GM21529 (cell line): ENCODE measurements around the gene SPEN.
"Not testable (repeated sequence)": the region's sequence is repeated elsewhere in the genome, so short reads cannot be mapped to it uniquely, and the experiment has no call there.

Source experiments
- ATAC-seq: cut with Tn5 transposase; IDR thresholded peaks from one replicate; pipeline ENCODE4 v1.9.1; 2021; ENCODE audit not compliant: unreplicated experiment

SPEN gene, protein sequence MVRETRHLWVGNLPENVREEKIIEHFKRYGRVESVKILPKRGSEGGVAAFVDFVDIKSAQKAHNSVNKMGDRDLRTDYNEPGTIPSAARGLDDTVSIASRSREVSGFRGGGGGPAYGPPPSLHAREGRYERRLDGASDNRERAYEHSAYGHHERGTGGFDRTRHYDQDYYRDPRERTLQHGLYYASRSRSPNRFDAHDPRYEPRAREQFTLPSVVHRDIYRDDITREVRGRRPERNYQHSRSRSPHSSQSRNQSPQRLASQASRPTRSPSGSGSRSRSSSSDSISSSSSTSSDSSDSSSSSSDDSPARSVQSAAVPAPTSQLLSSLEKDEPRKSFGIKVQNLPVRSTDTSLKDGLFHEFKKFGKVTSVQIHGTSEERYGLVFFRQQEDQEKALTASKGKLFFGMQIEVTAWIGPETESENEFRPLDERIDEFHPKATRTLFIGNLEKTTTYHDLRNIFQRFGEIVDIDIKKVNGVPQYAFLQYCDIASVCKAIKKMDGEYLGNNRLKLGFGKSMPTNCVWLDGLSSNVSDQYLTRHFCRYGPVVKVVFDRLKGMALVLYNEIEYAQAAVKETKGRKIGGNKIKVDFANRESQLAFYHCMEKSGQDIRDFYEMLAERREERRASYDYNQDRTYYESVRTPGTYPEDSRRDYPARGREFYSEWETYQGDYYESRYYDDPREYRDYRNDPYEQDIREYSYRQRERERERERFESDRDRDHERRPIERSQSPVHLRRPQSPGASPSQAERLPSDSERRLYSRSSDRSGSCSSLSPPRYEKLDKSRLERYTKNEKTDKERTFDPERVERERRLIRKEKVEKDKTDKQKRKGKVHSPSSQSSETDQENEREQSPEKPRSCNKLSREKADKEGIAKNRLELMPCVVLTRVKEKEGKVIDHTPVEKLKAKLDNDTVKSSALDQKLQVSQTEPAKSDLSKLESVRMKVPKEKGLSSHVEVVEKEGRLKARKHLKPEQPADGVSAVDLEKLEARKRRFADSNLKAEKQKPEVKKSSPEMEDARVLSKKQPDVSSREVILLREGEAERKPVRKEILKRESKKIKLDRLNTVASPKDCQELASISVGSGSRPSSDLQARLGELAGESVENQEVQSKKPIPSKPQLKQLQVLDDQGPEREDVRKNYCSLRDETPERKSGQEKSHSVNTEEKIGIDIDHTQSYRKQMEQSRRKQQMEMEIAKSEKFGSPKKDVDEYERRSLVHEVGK (N-terminal part only)

DNA sequence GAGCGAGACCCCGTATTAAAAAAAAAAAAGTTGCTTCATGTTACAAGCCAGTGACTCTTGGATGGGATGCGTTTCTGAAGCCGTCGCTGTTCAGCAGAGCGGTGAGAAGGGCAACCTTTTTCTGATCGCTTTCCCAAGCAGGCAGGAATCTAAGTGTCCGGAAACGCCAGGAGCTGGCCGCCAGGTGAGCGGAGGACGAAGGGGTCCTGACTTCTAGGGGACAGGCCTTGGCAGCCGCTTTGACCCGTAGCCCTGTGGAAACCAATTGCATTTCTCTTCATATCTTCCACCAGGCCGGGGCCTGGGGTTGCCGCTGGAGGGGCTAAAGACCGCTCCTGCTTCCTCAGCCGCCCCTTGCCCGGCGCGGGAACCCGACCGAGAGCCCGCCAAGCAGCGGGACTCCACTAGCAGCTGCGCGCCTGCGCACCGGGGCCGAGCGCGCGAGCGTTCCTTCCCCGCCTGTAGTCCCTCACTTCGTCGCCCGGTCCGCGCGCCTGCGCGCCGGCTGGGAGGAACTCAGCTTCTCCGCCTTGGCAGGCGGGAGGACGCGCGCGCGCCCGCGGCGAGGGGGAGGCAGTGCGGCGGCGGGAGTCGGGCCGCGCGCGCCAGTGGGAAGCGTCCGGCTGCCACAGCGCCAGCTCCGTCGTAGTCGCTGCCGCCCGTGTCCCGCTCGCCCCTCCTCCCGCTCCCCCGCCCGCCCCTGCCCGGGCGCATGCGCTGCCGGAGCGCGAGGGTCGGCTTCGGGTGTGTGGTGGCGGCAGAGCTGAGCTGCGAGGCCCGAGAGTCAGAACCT, at the start of gene SPEN:
Gene SPEN, plus strand, starts transcription at position 608 of the 793 bp plus-strand sequence. CDS start 361 bp downstream, outside the sequence.
- ATAC-seq, result peak; percentile 52

GRCh38 chr1:15799004-15799867, 48.3 kb upstream of the SPEN start:
- no peak for ATAC-seq

- ATAC-seq, result no peak
Observed at GRCh38 chr1:15799928-15800835, 47.3 kb upstream of the SPEN start.

DNA sequence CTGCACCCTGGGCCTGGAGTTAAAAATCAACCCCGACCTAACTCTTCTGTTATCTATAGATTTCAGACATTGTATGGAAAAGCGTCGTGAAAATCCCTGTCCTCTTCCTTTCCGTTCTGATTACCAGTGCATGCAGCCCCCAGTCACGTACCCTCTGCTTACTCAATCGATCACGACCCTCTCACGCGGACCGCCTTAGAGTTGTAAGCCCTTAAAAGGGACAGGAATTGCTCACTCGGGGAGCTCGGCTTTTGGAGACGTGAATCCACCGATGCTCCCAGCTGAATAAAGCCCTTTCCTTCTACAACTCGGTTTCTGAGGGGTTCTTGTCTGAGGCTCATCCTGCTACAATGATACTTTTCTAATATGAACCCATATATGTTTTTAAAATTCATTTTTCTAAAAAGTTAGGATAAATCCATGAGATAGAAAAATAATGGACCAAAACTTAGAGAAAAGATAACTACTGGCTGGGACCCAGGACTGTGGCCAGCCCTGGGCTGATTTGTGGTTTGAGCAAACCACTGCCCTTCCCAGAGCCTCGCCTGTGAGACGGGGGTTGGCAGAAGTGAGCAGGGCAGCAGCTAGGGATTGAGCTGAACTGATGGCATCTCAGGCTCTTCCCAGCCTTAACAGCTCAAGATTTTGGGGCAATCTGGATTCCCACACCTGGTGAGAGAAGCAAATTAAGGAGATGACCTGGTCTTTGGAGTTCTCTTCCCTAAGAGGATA, 45.1 kb upstream of the SPEN start:
- no peak for ATAC-seq

DNA sequence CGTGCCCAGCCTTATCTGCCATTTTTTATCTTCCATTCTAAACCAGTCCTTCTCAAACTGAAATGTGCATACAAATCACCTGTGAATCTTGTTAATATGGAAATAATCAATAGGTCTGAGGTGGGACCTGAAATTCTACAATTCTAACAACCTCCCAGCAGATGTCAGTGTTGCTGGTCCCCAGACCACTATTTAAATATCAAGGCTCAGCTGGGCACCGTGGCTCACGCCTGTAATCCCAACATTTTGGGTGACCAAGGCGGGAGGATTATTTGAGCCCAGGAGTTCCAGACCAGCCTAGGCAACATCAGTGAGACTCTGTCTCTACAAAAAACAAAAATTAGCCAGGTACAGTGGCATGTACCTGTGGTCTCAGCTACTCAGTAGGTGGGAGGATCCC, 44.1 kb upstream of the SPEN start:
- no peak for ATAC-seq

DNA sequence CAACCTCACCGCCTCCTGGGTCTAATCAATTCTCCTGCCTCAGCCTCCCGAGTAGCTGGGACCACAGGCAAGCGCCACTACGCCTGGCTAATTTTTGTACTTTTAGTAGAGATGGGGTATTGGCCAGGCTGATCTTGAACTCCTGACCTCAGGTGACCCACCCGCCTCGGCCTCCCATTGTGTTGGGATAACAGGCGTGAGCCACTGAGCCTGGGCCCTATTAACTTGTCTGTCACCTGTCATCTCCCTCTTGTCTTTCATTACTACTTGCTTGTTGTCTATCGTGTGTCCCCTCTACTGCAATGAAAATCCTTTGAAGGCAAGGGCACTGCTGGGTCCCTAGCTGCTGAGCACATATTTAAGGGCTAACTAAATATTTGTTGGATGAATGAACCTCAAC, 43.4 kb upstream of the SPEN start:
- no peak for ATAC-seq

- ATAC-seq, result no peak
Observed at GRCh38 chr1:15807121-15807520, 40.4 kb upstream of the SPEN start.

DNA sequence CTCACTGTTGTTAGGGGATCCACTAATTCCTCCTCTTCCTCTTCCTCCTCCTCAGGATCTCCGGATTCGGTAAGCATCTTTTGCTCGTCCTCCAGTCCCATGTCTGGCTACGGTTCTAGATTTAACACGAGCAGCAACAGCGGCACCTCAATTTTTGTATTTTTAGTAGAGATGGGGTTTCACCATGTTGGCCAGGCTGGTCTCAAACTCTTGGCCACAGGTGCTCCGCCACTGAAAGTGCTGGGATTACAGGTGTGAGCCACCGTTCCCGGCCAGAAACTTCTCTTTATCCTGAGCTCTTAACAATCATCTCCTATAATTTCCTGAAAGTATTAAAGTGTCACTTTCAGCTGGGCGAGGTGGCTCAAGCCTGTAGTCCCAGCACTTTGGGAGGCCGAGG, 40.0 kb upstream of the SPEN start, which contains the start of gene UQCRHL:
Gene UQCRHL, minus strand, starts transcription at position 101 of the 400 bp plus-strand sequence. Its CDS starts 0 bp downstream, at position 101.
- ATAC-seq, result not testable (repeated sequence)

DNA sequence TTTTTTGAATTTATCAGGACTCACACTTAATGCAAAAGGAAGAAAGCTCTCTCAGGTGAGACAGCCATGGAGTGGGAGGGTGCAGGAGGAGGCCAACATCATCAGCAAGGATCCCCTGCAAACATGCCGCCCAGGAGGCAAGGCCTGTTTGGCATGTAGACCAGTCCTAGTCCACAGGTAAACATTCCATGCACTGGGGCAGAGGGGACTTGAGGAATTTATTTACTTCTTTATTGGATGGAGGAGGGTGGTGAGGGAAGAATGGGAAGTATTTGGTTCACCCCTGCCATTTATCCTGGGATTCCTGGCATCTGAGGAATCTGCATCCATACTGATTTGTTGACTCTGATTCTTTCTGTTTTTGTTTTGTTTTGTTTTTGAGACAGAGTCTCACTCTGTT, 38.6 kb upstream of the SPEN start:
- ATAC-seq, result no peak

DNA sequence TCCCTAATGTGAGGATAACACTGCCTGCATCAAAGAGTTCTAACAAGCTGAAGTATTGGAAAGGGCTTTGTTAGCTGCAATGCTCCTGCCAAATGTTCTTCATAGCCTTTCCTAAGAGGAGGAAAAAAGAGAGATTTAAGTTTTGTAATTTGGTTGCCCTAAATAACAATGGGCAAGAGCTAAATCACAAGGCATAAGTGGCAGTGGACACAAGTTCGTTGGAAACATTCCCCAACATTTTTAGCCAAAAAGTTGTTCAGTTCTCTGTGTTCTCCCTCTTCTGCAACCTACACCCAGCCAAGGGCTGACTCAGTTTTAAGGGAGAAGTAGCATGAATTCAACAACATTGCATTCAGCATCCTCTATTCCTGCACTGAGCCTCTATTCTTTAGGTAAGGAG, 37.4 kb upstream of the SPEN start:
- no peak for ATAC-seq

- no peak for ATAC-seq
Observed at GRCh38 chr1:15816674-15817073, 30.8 kb upstream of the SPEN start.

DNA sequence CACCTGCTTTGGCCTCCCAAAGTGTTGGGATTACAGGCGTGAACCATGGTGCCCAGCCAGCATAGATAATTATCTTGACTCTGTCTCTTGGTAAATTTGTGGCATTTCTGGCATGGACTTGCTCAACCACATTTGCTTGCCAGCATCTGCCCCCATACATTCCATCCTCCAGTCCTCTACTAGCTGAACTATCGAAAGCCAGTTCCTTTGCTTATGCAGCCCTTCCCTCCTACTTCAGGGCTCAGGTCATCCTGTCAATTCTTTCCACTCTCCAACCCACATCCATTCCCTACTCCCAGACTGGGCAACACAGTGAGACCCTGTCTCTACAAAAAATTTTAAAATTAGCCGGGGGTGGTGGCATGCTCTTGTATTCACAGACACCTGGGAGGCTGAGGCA, 27.0 kb upstream of the SPEN start:
- ATAC-seq, result no peak

GRCh38 chr1:15825800-15826199, 21.7 kb upstream of the SPEN start:
- ATAC-seq, result no peak

DNA sequence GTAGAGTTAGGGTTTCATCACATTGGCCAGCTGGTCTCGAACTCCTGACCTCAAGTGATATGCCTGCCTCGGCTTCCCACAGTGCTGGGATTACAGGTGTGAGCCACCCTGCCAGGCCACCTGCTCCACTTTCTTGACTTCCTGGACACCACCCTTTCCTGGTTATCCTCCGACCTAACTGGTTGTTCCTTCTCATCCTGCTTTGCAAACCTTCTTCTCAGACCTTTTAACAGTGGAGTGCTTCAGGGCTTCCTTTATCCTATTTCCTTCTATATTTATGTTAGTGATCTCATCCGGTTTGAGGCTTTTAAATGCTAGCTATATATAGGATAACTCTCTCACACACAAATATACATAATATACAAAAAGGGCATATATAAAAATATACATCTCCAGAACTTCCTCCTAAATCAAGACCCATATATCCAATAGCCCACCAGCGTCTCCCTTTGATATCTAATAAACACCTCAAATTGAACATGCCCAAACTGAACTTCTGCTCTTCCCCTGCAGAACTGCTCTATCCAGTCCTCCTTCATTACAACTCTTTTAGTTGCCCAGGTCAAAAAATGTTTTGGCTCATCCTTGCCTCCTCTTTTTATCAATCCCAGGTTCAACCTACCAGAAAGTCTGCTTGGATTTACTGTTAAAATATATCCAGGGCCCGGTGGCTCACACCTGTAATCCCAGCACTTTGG, 20.5 kb upstream of the SPEN start:
- ATAC-seq, result no peak

DNA sequence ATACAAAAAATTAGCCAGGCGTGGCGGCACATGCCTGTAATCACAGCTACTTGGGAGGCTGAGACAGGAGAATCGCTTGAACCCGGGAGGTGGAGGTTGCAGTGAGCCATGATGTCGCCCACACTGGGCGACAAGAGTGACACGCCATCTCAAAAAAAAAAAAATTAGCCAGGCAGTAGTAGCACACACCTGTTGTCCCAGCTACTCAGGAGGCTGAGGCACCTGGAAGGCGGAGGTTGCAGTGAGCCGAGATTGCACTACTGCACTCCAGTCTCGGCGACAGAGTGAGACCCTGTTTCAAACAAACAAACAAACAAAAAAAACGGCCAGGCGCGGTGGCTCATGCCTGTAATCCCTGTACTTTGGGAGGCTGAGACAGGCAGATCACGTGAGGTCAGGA, 19.9 kb upstream of the SPEN start:
- ATAC-seq, result not testable (repeated sequence)

GRCh38 chr1:15828931-15829330, 18.6 kb upstream of the SPEN start:
- not testable (repeated sequence) for ATAC-seq

DNA sequence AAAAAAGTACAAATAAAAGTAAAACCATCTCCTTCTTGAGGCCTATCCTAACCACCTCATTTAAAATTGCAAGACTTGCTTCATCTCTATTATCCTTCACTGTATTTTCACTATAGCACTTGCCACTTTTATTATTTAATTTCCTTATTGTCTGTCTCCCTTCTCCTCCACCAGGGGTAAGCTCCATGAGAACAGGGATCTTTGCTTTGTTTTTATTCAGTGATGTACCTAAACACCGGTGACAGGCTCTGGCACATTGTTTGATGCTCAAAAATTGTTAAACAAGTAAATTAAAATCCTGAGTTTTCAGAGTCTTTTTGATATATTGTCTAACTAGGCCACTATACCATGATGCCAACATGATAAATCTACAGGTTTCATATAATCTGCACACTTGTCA, 17.2 kb upstream of the SPEN start:
- no peak for ATAC-seq
